GM18951 (cell line): ENCODE results near the gene SIPA1L3.
"Not testable (repeated sequence)": the region's sequence is repeated elsewhere in the genome, so short reads cannot be mapped to it uniquely, and the experiment has no call there.

Source experiments
- POLR2A ChIP-seq: IDR thresholded peaks from 4 replicates; pipeline ENCODE4 v1.6.1; 2011; ENCODE audit warnings: mild to moderate bottlenecking; ENCODE audit not compliant: insufficient read length, insufficient read depth; ENCODE audit errors: extremely low read depth
- in situ Hi-C: fragments of 300-500 bp; cut with MboI; formaldehyde crosslinking; loops from one replicate; pipeline ENCODE4 v1.12.0; 2022; ENCODE audit warnings: low sequenced_read_pairs, mixed read lengths, inconsistent platforms; ENCODE audit not compliant: unreplicated experiment

The SIPA1L3 gene

GRCh38 chr19:37893845-37894575, 13.0 kb upstream of the SIPA1L3 start:
- no peak for TF ChIP-seq POLR2A
- in situ Hi-C loops: loop anchor here (10.0 to 25.0 kb wide), 2 partner anchors 343 to 421 kb away; partner anchors contain the start of genes KCNK6 and YIF1B

GRCh38 chr19:37896180-37896579, 10.8 kb upstream of the SIPA1L3 start:
- in situ Hi-C loops: loop anchor here (10.0 to 25.0 kb wide), 2 partner anchors 341 to 419 kb away; partner anchors contain the start of genes KCNK6 and YIF1B
- TF ChIP-seq POLR2A: no peak

GRCh38 chr19:37899453-37899852, 7.6 kb upstream of the SIPA1L3 start:
- in situ Hi-C loops: loop anchor here (10.0 to 25.0 kb wide), 2 partner anchors 338 to 415 kb away; partner anchors contain the start of genes KCNK6 and YIF1B
- TF ChIP-seq POLR2A: no peak

- no peak for TF ChIP-seq POLR2A
- in situ Hi-C loops: loop anchor here (10.0 to 25.0 kb wide), 2 partner anchors 337 to 415 kb away; partner anchors contain the start of genes KCNK6 and YIF1B
Observed at GRCh38 chr19:37899966-37900365, 7.0 kb upstream of the SIPA1L3 start.

- in situ Hi-C loops: no loop called here
Observed at GRCh38 chr19:37902668-37903067, 4.3 kb upstream of the SIPA1L3 start.

GRCh38 chr19:37903096-37903495, 3.9 kb upstream of the SIPA1L3 start:
- in situ Hi-C loops: no loop called here
- TF ChIP-seq POLR2A: no peak

More at GRCh38 chr19:37902668-37903067, 4.3 kb upstream of the SIPA1L3 start:
- TF ChIP-seq POLR2A: no peak

- TF ChIP-seq POLR2A: no peak
- in situ Hi-C loops: no loop called here
Observed at GRCh38 chr19:37905946-37906868, 801 bp upstream of the SIPA1L3 start, which contains the start of gene WDR87. Gene WDR87 (minus strand): TSS chr19:37906594. CDS start chr19:37898239, 8,355 bp downstream.

- in situ Hi-C loops: no loop called here
- no peak for TF ChIP-seq POLR2A
Observed at GRCh38 chr19:37907735-37908455, 887 bp downstream of the SIPA1L3 start.

GRCh38 chr19:37909661-37910199, 2.7 kb downstream of the SIPA1L3 start:
- no peak for TF ChIP-seq POLR2A
- in situ Hi-C loops: loop anchor here (5.0 kb wide), 1 partner anchor 68 kb away; no protein-coding TSS in a partner anchor

GRCh38 chr19:37914908-37915307, 7.9 kb downstream of the SIPA1L3 start:
- in situ Hi-C loops: loop anchor here (5.0 kb wide), 1 partner anchor 62 kb away; no protein-coding TSS in a partner anchor

GRCh38 chr19:37920591-37921450, 13.8 kb downstream of the SIPA1L3 start:
- in situ Hi-C loops: no loop called here
- TF ChIP-seq POLR2A: no peak

More at GRCh38 chr19:37914908-37915307, 7.9 kb downstream of the SIPA1L3 start:
- TF ChIP-seq POLR2A: peak; percentile 42

- in situ Hi-C loops: not testable (repeated sequence)
Observed at GRCh38 chr19:37924573-37924972, 17.6 kb downstream of the SIPA1L3 start.
